Heart left ventricle (tissue), 16 donors: Measurements from ENCODE around the gene TXNDC16. TPM values are rescaled to one million over a fixed set of nuclear protein-coding genes. Genes with fewer than 3 reads are reported as not detected.

Experiments used
- ATAC-seq, 4 donors: fragments of 200-7000 bp; cut with Tn5 transposase; one replicate each; pipeline ENCODE4 v1.9.1; 2020 to 2022; ENCODE audit warnings: moderate library complexity in 4 of 4, mild to moderate bottlenecking in 3 of 4, moderate number of reproducible peaks in 1 of 4
- DNase-seq, 5 donors: peaks; one replicate each; pipeline ENCODE4 v3.0.0-alpha.2; 2020
- H3K27ac ChIP-seq, 12 donors: fragments of 200-600 bp; sonication (generic) in 4 of 12; one replicate each; pipeline versions ENCODE4 v1.5.0 to v1.8.0; 2016 to 2022; ENCODE audit warnings: mild to moderate bottlenecking in 2 of 12
- H3K27me3 ChIP-seq, 9 donors: fragments of 200-600 bp; sonication (generic) in 2 of 9; one replicate each; pipeline versions ENCODE4 v1.5.1 to v1.8.0; 2016 to 2022; ENCODE audit warnings: mild to moderate bottlenecking in 3 of 9
- H3K36me3 ChIP-seq, 9 donors: fragments of 200-600 bp; sonication (generic) in 2 of 9; one replicate each; pipeline versions ENCODE4 v1.5.0 to v1.8.0; 2018 to 2022; ENCODE audit warnings: mild to moderate bottlenecking in 2 of 9
- H3K4me1 ChIP-seq, 12 donors: fragments of 200-600 bp; sonication (generic) in 4 of 12; one replicate each; pipeline versions ENCODE4 v1.5.0 to v1.8.0; 2016 to 2022; ENCODE audit warnings: mild to moderate bottlenecking in 3 of 12
- H3K4me3 ChIP-seq, 12 donors: fragments of 200-600 bp; sonication (generic) in 4 of 12; one replicate each; pipeline versions ENCODE4 v1.5.0 to v1.8.0; 2017 to 2022; ENCODE audit warnings: mild to moderate bottlenecking in 9 of 12, moderate library complexity in 4 of 12
- H3K9me3 ChIP-seq, 12 donors: fragments of 200-600 bp; sonication (generic) in 4 of 12; one replicate each; pipeline versions ENCODE4 v1.5.0 to v1.8.0; 2016 to 2022; ENCODE audit warnings: mild to moderate bottlenecking in 1 of 12
- CTCF ChIP-seq, 12 donors: fragments of 200-600 bp; sonication (generic) in 4 of 12; IDR thresholded peaks; one replicate each; pipeline versions ENCODE4 v1.5.0 to v1.8.0; 2018 to 2022; ENCODE audit warnings: antibody characterized with exemption in 12 of 12, mild to moderate bottlenecking in 5 of 12
- POLR2A ChIP-seq, 2 donors: fragments of 450-650 bp; IDR thresholded peaks; one replicate each; pipeline ENCODE4 v1.6.1; 2017; ENCODE audit warnings: antibody characterized with exemption in 2 of 2, mild to moderate bottlenecking in 2 of 2, moderate library complexity in 2 of 2
- WGBS, 4 donors: extraction: QIAGEN DNeasy Blood & Tissue Kit in 2 of 4; methylation state at CpG; one replicate each; pipeline versions ENCODE4 v1.1.5 to v1.1.7; 2013 to 2018; 5-methylcytosine and 5-hydroxymethylcytosine counted together
- intact Hi-C, 10 donors: fragments of 100-400 bp; cut with DNase I; formaldehyde crosslinking; loops; one replicate each; pipeline versions ENCODE4 v1.11.1 to v1.14.2; 2022
- long read RNA-seq, 3 donors: library from polyadenylated mRNA; unstranded; transcript quantifications; one replicate each; pipeline ENCODE4 v2.0.0, GENCODE V29; 2020 to 2021
- polyA plus RNA-seq, 2 donors: library from polyadenylated mRNA; stranded (reverse); fragments of 200-250 nt; gene quantifications; one replicate each; pipeline ENCODE4 v1.2.3, GENCODE V29; 2013
- total RNA-seq, 9 donors: library from RNA; depleted of rRNA in 2 of 9; stranded (reverse); fragments of >200 nt in 2 of 9; fragmentation: NEBNext Ultra II Directional in 3 of 9; extraction: Animal tissue kit (Norgen Biotek cat#: 25700) in 3 of 9; gene quantifications; one replicate each; pipeline versions ENCODE4 v1.1.0 to v1.2.4, GENCODE V29; 2016 to 2023
- donor health status: ischemic (EF 13 %, LVEDD 7.1; RV severe dilation, severe dysfunction).
- donor health status: healthy with polysubstance abuse.
- donor health status: DM: no; HTN: yes; CAD: no.
- donor health status: DM: no; HTN: no; CAD: no.
- donor health status: ischemic (EF 25% LVEDD 6.9; RV normal size, moderate dysfunction).
- donor health status: ischemic (EF 25% LVEDD 5.7; RV mildly dilated, moderate dysfunction).
- donor health status: healthy.
- donor health status: DM: yes; HTN: yes; CAD: no.
- donor health status: ischemic (EF 35%, LVEDD 5.7; RV mildly dilated, moderate dysfunction).
- donor health status: nonischemic (EF 11% LVEDD 7.7; RV severe dilation, severe dysfunction).
- donor health status: DM: yes; HTN: yes; CAD: no.
- donor health status: PGD.
- donor health status: ischemic (EF 29% LVEDD 5.4; RV normal size, mild dysfunction).
- donor health status: nonischemic (EF 23%, LVEDD 6.1; RV moderate dilation, normal function).

TXNDC16 gene
- 1 to 10 TPM; 3.4 to 7.1 (median 4.1) TPM for total RNA-seq
- 1 to 10 TPM in 1 of 2 donors, under 1 TPM in 1; 0.72 to 2.3 TPM for polyA plus RNA-seq
- long read RNA-seq, donor 1, full-length matches to known transcripts: 6 of 8 reads
- long read RNA-seq, donor 1, partial matches to known transcripts: 0 of 8 reads
- long read RNA-seq, donor 1, other reads (novel, unspliced or antisense): 2 of 8 reads
- long read RNA-seq, donor 2, full-length matches to known transcripts: 4 of 7 reads
- long read RNA-seq, donor 2, partial matches to known transcripts: 1 of 7 reads
- long read RNA-seq, donor 2, other reads (novel, unspliced or antisense): 2 of 7 reads
- long read RNA-seq, donor 3, full-length matches to known transcripts: 3 of 5 reads
- long read RNA-seq, donor 3, partial matches to known transcripts: 0 of 5 reads
- long read RNA-seq, donor 3, other reads (novel, unspliced or antisense): 2 of 5 reads

- peaks cover 0 to 30% (median 17%) of the 10 kb centered on the region in 12 donors for H3K4me1 ChIP-seq
- WGBS, 4 donors: 0 to 1% (median 1%) methylated on average over 49 to 81 of the region's 81 CpGs
- intact Hi-C loops: loop anchor here in 7 of 10 donors (2.0 to 10.0 kb wide), 6 partner anchors 140 to 240 kb away; partner anchors contain the start of genes ERO1A (in 3 of the 7), PSMC6 (in 3 of the 7) and GNPNAT1 (in 1 of the 7)
Observed at GRCh38 chr14:52552063-52552988, at the start of gene TXNDC16, which contains the start of gene GPR137C. TXNDC16 (minus strand) TSS chr14:52552505; CDS start chr14:52543557, 8,948 bp downstream. GPR137C (plus strand) TSS chr14:52552836; CDS start chr14:52553148, 312 bp downstream.

GRCh38 chr14:52599974-52600373 is 47.7 kb upstream of the TXNDC16 start:
- 94 to 98% (median 97%) methylated on average over 3 of the region's 3 CpGs for WGBS, 4 donors
- ATAC-seq: no peak

More at GRCh38 chr14:52552063-52552988, at the start of gene TXNDC16, which contains the start of gene GPR137C:
- no peaks in the 10 kb centered on the region for H3K9me3 ChIP-seq
- H3K27ac ChIP-seq: peak within 1 kb of the TSS; percentile 53 to 96 (median 80)
- no peaks in the 10 kb centered on the region for H3K36me3 ChIP-seq
- ATAC-seq (peak; percentile 98 to 100 (median 99)), DNase-seq (peak; percentile 99 to 100 (median 100))
- no peaks in the 10 kb centered on the region for H3K27me3 ChIP-seq
- peak within 1 kb of the TSS; percentile 64 to 91 (median 78) for H3K4me3 ChIP-seq
- TF ChIP-seq POLR2A (IDR thresholded peaks at IDR 0.05) (peak; percentile 97 to 98), CTCF (IDR thresholded peaks at IDR 0.05) (no peak)

GRCh38 chr14:52598568-52598967 is 46.3 kb upstream of the TXNDC16 start:
- ATAC-seq: no peak
- H3K36me3 ChIP-seq: no peaks in the 10 kb centered on the region
- no peak overlapping the region for H3K27ac ChIP-seq
- no peaks in the 10 kb centered on the region for H3K4me1 ChIP-seq
- TF ChIP-seq POLR2A (IDR thresholded peaks at IDR 0.05) (no peak), CTCF (IDR thresholded peaks at IDR 0.05) (no peak)
- DNase-seq: no peak
- H3K27me3 ChIP-seq: no peaks in the 10 kb centered on the region
- intact Hi-C loops: no loop called here
- H3K9me3 ChIP-seq: peaks cover 0 to 12% (median 0%) of the 10 kb centered on the region in 12 donors
- WGBS, 4 donors: 95 to 98% (median 97%) methylated on average over 1 of the region's 1 CpG
- H3K4me3 ChIP-seq: no peak overlapping the region

More at GRCh38 chr14:52599974-52600373, 47.7 kb upstream of the TXNDC16 start:
- no peaks in the 10 kb centered on the region for H3K27me3 ChIP-seq
- intact Hi-C loops: no loop called here
- H3K36me3 ChIP-seq: peaks cover 0 to 4% (median 0%) of the 10 kb centered on the region in 9 donors
- H3K4me3 ChIP-seq: no peak overlapping the region
- H3K9me3 ChIP-seq: peaks cover 0 to 17% (median 4%) of the 10 kb centered on the region in 12 donors
- H3K4me1 ChIP-seq: no peaks in the 10 kb centered on the region
- H3K27ac ChIP-seq: no peak overlapping the region
- no peak for TF ChIP-seq POLR2A (IDR thresholded peaks at IDR 0.05)
- TF ChIP-seq CTCF (IDR thresholded peaks at IDR 0.05): no peak
- DNase-seq: no peak
